HG02571 (cell line): ENCODE results near the gene PIAS4.

Experiments used
- ATAC-seq: cut with Tn5 transposase; IDR thresholded peaks from one replicate; pipeline ENCODE4 v1.9.1; 2021; ENCODE audit warnings: mild to moderate bottlenecking, moderate library complexity; ENCODE audit not compliant: unreplicated experiment

The PIAS4 gene

DNA sequence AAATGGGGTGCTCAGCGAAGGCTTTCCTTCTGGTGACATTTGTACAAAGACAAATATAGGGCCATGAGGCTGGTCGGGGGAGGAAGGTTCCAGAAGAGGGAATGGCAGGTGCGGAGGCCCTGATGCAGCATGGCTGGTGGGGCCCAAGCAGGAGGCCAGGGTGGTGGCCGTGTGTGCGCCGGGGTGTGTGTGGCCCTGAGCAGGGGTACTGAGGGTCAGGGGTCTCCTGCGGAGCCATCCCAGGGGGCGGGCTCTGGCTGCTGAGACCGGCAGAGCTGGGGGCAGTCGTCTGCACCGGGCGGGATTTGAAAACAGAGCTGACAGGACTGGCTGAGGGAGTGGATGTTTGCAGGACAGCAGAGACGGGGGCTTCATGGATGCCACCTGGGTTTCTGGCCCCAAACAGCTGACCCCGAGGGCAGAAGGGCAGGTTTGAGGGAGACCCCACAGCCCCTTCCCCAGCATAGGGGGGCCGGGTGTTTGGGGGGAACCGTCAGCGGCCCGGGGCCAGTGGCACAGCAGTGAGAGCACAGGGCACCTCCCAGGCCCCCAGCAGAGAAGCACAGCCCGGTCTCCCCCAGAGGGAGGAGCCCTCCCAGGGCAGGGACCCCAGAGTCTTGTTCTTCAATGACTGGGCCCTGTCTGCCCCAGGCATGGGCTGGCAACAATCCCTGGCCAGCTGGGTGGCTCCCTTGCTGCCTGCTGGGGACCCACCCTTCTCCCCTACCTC is 11.4 kb downstream of the PIAS4 start:
- ATAC-seq = no peak

DNA sequence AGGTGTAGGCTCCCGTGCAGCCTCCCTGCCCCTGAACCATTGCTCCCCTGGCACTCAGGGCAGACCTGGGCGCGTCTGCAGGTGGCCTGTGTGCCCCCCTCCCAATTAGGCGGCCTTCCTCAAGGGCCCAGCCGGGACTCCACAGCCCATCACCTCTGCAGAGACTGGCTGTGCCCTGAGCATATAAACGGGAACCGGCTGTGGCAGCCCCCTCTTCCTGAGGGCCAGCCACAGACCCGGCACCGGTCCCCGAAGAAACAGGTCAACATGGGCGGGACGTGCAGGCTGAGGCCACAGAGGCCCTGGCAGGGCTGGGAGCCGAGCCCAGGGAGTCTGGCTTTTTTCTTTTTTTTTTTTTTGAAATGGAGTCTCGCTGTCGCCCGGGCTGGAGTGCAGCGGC is 12.0 kb downstream of the PIAS4 start:
- no peak for ATAC-seq

DNA sequence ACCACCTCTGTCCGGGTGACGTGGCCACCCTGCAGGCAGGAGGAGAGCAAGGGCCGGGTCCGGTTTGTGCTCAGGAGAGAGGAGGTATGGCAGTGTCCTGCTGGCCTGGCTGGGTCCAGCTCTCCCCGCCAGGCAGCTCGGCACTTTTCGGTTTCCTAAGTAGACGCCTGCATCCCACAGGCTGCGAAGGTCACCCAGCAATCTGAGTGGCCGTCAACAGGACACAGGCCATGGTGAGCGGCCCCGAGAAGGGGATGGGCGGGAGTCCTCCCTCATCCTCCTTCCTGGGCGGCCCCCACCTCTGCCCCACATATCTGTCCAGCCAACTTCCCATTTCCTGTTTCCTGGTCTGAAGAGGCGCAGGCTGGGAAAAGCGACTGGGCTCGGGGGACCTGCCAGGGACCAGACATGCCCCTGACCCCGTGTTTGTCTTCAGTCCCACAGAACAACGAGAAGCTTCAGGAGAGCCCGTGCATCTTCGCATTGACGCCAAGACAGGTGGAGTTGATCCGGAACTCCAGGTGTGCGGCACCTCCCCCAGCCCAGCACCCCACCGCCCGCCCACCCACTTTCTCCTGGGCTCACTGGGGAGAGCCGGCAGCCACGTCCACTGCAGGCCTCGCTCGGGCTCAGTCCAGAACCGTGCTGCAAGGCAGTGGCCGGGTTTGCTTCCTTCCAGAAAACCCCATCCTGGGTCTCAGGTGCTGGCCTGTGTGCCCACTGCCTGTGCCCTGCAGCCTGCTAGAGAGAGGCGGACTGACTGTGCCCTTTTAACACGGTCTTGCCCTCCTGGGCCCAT is 16.3 kb downstream of the PIAS4 start:
- ATAC-seq = no peak

DNA sequence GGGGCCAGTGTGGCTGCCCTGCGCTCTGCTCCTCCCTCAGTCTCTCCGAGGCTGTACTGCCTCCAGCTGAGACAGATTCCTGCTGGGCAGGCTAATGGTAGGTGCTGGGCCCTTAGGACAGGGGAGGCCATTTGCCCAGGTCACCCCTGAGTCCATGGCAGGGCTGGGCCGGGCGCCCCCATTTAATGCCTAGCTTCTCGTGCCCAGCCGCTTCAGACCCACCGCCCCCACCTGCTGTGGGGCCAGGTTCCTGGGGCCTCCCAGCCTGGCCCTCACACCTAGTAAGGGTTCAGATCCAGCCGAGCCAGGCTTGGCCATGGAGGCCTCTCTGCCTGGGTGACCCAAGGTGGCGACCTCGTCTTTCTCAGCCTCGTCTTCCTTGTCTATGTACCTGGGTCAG is 17.8 kb downstream of the PIAS4 start:
- no peak for ATAC-seq

DNA sequence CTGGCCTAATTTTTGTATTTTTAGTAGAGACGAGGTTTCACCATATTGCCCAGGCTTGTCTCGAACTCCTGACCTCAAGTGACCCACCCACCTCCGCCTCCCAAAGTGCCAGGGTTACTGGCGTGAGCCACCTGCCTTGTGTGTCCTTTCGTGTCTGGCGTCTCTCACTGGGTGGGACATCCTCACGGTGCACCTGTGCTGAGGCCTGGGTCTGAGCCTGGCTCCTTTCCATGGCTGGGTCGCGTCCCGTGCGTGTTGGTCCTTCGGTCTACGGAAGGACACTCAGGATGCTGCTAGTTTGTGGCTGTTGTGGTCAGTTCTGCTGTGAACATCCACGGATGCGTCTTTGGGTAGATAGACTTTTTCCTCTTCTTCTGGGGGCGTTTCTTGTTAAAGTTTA is 19.6 kb downstream of the PIAS4 start:
- ATAC-seq = no peak

DNA sequence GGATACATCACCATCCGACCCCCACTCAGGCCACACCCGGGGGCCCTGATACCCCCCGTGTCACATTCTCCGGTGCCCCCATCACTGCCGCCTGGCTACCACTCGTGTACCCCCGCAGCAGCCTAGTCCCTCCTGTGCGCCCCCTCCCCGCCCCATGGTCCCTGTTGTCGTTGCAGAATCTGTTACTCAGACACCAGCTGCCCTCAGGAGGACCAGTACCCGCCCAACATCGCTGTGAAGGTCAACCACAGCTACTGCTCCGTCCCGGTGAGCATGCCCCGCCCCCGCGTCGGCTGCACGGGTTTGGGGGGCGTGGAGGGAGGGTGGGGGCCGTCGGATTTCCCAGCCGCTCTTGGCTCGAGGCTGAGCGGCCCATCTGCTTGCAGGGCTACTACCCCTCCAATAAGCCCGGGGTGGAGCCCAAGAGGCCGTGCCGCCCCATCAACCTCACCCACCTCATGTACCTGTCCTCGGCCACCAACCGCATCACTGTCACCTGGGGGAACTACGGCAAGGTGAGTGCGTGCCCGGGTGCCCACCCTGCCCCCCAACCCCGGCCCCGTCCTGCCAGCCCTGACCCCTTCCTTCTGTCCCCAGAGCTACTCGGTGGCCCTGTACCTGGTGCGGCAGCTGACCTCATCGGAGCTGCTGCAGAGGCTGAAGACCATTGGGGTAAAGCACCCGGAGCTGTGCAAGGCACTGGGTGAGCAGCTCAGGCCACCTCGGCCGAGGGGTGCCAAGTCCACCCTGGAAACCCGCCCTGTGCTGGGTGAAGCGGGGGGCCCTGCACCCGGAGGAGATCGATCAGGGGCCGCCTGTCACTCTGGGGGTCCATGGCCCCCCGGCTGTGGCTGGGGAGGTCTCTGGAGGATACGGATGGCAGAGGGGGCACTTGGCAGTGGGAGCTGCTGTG is 21.1 kb downstream of the PIAS4 start:
- ATAC-seq = no peak

DNA sequence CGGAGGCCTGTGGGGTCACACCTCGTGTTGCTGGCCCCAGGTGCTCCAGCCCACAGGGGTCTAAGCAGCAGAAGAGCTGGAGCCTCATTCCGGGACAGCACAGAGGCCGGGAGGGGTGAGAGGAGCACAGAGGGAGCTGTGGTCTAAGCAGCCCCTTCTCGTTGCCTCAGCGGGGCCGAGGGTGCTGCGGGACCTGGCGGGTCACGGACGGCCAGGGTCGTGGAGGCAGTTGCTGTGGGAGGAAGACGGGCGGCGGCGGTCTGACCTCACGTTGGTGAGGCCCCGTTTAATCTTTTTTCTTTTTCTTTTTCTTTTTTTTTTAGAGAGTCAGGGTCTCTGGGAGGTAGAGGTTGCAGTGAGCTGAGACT is 21.7 kb downstream of the PIAS4 start:
- ATAC-seq = no peak

DNA sequence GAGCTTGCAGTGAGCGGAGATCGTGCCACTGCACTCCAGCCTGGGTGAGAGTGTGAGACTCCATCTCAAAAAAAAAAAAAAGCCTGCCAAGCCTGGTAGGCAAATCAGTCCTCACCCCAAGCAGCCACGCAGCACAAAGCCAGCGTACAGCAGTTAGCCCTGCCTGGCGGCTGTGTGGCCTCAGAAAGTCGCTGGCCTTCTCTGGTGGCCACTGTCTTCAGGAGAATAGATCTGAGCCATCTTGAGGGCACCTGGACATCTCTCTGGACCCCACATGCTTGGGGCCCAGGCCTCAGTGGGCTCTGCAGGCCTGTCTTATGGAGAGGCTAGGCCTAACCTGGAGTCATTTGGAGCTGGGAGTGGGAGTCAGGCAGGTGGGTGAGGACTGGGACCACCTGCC is 23.0 kb downstream of the PIAS4 start:
- ATAC-seq = no peak

DNA sequence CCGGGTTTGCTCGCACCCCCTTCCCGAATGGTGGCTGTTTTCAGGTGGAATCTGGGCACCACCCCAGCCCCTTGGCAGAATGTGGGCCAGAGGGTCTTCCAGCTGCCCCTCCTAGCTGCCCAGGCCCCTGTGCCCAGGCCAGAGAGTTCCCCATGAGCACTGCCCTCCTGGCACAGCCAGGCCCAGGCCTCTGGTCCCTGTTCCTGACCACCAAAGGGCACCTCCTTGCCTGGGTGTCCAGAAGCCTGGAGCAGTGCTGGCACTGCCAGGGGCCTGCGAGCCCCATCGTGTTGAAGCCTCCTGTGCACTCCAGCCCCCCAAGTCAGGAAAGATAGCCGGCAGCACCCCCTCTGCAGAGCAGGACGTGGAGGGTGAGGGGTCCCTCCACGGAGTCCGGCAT is 23.4 kb downstream of the PIAS4 start:
- ATAC-seq = no peak

DNA sequence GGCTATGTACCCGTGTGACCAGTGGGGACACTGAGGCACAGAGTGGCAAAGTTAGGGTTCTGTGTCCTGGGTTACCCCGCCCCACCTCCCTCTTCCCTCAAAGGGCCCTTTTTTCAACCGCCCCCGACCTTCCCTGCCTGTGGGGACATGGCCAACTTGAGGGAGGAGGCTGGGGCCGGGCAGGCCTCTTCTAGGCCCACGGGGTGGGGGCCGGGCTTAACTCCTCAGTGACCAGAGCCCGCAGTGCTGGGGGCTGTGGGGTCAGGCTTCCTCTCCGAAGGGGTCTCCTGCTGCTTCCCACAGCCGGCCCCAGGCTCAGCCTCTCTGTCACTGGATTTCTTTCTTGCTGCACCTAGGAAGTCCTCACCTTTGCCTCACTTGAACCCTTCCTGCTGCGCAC is 23.9 kb downstream of the PIAS4 start:
- ATAC-seq = no peak

DNA sequence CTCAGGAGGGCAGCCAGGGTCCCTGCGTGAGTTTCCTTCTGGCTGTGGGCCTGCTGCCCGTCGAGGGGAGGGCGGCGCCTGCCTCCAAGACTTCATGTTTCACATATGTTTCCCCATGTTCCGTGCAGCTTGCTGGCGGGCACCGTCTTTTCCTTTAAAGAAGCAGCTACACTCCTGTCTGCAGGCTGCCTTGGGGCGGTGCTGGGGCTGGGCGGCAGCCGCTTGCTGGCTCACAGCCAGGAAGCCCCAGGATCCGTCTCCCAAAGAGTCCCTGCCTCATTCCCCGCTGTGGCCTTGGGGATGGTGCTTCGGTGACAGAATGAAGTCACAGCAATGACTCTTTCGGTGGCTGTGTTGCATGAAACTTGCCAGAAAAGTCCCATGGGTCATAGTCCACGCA is 24.9 kb downstream of the PIAS4 start:
- ATAC-seq = no peak

DNA sequence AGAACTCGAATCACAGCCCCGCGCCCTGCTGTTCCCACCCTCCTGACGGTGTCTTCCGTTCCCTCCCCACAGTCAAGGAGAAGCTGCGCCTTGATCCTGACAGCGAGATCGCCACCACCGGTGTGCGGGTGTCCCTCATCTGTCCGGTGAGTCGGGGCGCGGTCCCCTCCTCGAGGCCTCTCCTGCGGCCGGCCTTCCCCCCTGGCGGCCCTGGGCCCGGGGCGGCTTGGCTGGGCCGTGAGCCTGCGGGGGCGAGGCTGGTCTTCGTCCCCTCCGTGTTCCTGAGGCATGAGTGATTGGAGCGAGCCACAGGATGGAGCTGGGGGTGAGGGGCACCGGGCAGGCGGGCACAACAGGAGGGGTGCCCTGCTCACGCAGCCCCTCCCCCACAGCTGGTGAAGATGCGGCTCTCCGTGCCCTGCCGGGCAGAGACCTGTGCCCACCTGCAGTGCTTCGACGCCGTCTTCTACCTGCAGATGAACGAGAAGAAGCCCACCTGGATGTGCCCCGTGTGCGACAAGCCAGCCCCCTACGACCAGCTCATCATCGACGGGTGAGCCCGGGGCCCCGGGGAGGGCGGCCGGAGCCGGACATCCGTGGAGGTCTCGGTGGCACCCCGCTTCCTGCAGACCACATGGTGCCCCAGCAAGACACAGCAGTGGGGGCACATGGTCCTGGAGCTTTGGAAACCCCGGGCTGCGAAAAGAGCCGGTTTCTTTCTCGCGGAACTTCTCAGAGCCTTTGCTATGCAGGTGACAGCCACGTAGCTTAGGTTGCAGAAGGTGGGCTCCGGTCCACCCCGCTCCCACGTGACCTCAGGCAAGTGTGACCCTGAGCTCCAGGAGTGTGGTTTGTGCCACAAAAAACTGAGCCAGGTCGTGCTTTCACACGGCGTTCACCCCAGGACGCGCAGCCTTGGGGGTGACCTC is 25.8 kb downstream of the PIAS4 start:
- ATAC-seq = no peak

DNA sequence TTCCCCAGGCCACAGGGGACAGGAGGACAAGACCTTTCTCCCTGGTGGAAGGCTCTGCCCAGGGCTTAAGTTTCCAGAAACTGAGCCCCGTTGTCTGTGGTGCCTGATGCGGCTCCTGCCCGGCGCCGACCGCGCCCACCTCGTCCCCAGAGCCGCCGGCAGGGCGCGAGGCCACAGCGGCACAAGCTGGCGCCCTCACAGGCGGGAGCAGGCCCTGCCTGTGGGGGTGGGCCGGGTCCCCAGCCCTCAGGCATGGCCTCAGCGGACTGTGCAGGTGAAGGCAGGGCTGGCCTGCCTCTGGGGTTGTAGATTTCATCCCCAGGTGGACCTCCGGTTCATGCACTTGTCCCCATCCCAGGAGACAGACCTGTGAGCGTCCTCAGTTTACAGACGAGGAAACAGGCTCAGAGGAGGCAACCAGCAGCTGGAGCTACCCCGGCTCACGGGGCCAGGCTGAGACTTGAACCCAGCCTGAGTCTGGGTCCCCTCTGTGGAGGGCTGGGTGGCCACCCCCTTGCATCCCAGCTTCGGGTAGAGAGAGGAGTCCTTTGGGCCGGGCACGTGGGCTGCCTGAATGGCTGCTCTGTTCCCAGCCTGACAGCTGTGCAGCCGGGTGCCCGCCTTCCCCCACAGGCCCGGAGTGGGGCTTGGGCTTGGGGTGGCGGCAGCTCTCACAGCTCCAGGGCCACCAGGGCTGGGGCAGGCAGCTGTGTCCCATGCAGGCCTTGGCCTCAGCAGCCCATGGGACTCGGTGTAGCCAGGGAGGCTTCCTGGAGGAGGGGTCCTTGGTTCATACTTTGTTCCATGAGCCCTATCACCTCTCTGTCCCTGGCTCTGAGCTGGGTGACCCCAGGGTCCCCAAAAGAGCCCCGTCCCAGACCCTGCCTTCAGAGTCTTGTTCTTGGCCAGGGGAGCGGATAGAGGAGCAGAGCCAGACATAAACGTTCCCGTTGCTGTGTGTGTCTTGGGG is 26.8 kb downstream of the PIAS4 start:
- ATAC-seq = no peak

DNA sequence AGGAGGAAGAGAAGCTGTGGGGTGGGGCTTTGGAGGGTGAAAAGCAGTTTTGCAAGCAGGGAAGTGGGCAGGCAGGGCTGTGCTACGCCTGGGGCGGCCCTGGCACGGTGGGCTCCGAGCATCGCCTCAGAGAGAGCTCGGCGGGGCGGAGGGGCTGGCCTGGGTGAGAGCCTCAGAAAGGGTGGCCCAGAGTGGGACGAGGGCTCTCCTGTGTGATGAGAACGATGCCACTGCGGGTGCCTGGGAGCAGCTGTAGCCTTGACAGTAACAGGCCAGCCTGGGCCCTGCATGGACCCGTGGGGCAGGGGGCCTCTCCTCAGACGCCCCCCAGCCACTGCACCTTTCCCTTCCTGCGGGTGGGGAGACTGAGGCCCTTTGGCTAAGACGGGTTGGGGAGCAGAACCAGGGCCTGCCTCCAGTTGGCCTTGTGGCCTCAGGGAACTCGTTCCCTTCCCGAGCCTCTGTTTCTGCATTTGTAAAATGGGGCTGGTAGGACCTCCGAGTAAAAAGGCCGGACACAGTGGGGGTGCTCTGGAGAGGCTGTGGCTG is 27.6 kb downstream of the PIAS4 start:
- no peak for ATAC-seq

DNA sequence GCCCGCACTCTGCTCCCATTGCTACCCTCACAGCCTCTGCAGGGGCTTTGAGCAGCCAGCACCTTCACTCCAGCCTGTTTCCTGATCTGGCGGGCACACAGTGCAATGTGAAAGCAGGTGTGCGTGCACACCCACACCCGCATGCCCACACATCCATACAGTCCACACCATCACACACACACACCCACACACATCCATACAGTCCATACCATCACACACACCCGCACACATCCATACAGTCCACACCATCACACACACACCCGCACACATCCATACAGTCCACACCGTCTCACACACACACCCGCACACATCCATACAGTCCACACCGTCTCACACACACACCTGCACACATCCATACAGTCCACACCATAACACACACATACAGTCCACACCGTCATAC is 28.0 kb downstream of the PIAS4 start:
- no peak for ATAC-seq

DNA sequence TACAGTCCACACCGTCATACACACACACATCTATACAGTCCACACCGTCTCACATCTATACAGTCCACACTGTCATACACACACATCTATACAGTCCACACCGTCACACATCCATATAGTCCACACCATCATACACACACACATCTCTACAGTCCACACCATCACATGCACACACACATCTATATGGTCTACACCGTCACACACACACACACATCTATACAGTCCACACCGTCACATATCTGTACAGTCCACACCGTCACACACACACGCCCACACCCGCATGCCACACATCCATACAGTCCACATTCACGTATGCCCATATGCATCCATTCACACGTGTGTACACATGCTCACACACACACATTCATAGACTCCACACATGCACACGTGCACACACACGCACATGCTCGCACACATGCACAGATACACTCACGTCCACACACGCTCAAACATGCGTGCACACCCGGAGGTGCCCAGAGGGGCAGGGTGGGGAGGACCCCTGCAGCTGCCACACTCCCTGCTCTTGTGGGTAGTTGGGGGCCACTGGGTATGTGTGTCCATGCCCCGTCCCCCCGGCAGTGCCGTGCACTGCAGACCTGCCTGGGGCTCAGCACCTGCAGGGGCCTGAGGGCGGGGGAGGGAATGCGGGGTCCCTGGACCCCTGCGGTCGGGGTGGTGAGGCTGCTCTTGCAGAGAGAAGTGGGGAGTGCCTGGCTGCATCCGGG is 29.2 kb downstream of the PIAS4 start:
- ATAC-seq = no peak

DNA sequence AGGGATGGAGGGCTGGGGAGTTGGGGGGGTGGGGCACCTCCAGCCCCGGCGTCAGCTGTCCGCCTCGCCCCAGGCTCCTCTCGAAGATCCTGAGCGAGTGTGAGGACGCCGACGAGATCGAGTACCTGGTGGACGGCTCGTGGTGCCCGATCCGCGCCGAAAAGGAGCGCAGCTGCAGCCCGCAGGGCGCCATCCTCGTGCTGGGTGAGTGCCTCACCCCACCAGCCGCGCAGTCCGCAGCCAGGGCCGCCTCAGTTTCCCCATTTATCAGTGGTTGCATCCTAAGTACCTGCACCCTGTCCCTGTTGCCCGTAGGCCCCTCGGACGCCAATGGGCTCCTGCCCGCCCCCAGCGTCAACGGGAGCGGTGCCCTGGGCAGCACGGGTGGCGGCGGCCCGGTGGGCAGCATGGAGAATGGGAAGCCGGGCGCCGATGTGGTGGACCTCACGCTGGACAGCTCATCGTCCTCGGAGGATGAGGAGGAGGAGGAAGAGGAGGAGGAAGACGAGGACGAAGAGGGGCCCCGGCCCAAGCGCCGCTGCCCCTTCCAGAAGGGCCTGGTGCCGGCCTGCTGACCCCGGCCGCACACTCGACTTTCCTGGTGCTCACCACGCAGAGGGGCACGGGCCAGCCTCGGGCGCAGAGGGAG is 29.9 kb downstream of the PIAS4 start:
- ATAC-seq = no peak

DNA sequence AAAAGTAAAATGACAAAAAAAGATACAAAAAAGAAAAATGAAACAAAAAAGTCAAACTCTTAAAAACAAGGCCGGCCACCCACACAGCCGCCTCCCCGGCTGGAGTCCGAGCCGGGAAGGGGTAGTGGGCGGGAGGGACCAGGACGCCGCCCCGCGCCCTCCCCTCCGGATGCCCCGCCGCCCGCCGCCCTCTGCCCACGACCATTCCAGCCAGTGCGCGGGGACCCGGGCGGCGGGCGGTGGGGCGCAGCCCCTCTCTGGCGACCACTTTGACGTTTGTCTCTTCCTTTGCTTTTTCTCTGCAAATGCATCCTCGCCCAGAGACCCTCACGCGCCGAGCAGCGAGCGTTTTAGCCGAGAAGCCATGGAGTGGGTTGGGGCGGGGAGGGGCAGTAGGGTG is 30.5 kb downstream of the PIAS4 start:
- ATAC-seq = no peak
